Endothelial cell of umbilical vein (primary cell): ENCODE measurements around the gene DENND4A. TPM values are rescaled to one million over a fixed set of nuclear protein-coding genes. Genes with fewer than 3 reads are reported as not detected.

Experiments used
- BruUV-seq: library from RNA; stranded (reverse); fragments of 400-500 nt; replicated peaks from 2 replicates; lab custom pipeline; 2021; lab: Mats Ljungman, UMichigan
- CTCF ChIA-PET: fragments of 300-600, 350-600 bp; sonication (Branson Sonifier 250); formaldehyde crosslinking; loops from one replicate; lab custom pipeline; 2021; ENCODE audit warnings: antibody characterized with exemption, inconsistent platforms; lab: Charles Lee
- POLR2A ChIA-PET: fragments of 300-600, 350-600 bp; sonication (Branson Sonifier 250); formaldehyde crosslinking; loops from one replicate; lab custom pipeline; 2021; ENCODE audit warnings: antibody characterized with exemption, inconsistent platforms; lab: Charles Lee
- DNase-seq: peaks from one replicate; pipeline ENCODE4 v3.0.0-alpha.2; 2011; ENCODE audit warnings: low read depth, low spot score
- FAIRE-seq: peaks from 2 replicates; lab custom pipeline; 2011; peaks lifted over from hg19 to GRCh38; lab: Jason Lieb, UNC
- H2AFZ ChIP-seq: 2 replicates; pipeline ENCODE4 v1.6.0; 2012; ENCODE audit warnings: low read depth, low read length, control low read depth, inconsistent platforms
- H3K27ac ChIP-seq: 2 replicates; pipeline ENCODE4 v1.5.1; 2011; ENCODE audit warnings: low read depth, mild to moderate bottlenecking, control low read depth, low read length, moderate library complexity; ENCODE audit not compliant: insufficient read depth
- H3K27me3 ChIP-seq, 2 experiments: 2 replicates each; pipeline versions ENCODE4 v1.6.0 to v1.6.1; 2011; ENCODE audit warnings: low read length in 2 of 2, mixed read lengths in 1 of 2; ENCODE audit not compliant: control insufficient read depth in 2 of 2, insufficient read depth in 2 of 2
- H3K36me3 ChIP-seq, 2 experiments: 2 replicates in 1 of 2; 3 replicates in 1 of 2; pipeline ENCODE4 v1.5.1; 2011; ENCODE audit warnings: low read length in 2 of 2, mild to moderate bottlenecking in 1 of 2, moderate library complexity in 1 of 2; ENCODE audit not compliant: control insufficient read depth in 2 of 2, insufficient read depth in 2 of 2; ENCODE audit errors: extremely low read depth in 1 of 2
- H3K4me1 ChIP-seq: 3 replicates; pipeline ENCODE4 v1.5.1; 2011; ENCODE audit warnings: mild to moderate bottlenecking, low read length; ENCODE audit not compliant: control insufficient read depth, insufficient read depth; ENCODE audit errors: extremely low read depth
- H3K4me2 ChIP-seq: 2 replicates; pipeline ENCODE4 v1.6.1; 2011; ENCODE audit warnings: low read length, control low read depth, mixed read lengths; ENCODE audit not compliant: insufficient read depth
- H3K4me3 ChIP-seq, 3 experiments: fragments of 200-600 bp in 1 of 3; sonication (generic), shearing (Covaris generic) in 1 of 3; replicated peaks in 1 of 3; 2 replicates each; pipeline ENCODE4 v1.5.1; 2011 to 2016; ENCODE audit warnings: control low read depth in 3 of 3, low read length in 3 of 3, mild to moderate bottlenecking in 2 of 3, inconsistent platforms in 1 of 3, low read depth in 1 of 3, moderate library complexity in 1 of 3; ENCODE audit not compliant: insufficient read depth in 1 of 3
- H3K79me2 ChIP-seq: 2 replicates; pipeline ENCODE4 v1.6.0; 2012; ENCODE audit warnings: low read length, inconsistent platforms; ENCODE audit not compliant: control insufficient read depth, insufficient read depth
- H3K9ac ChIP-seq: replicated peaks from 2 replicates; pipeline ENCODE3; 2011; ENCODE audit warnings: low read length, control low read depth; ENCODE audit not compliant: insufficient read depth; ENCODE audit errors: extremely low read depth
- H3K9me1 ChIP-seq: replicated peaks from 3 replicates; pipeline ENCODE4 v1.6.0; 2011; ENCODE audit warnings: mild to moderate bottlenecking, low read length; ENCODE audit not compliant: control insufficient read depth, insufficient read depth; ENCODE audit errors: extremely low read depth
- H3K9me3 ChIP-seq: replicated peaks from 2 replicates; pipeline ENCODE4 v1.5.1; 2012; ENCODE audit warnings: low read length, inconsistent platforms; ENCODE audit not compliant: control insufficient read depth, insufficient read depth
- H4K20me1 ChIP-seq: replicated peaks from 2 replicates; pipeline ENCODE3; 2011; ENCODE audit warnings: mild to moderate bottlenecking, low read length; ENCODE audit not compliant: control insufficient read depth, insufficient read depth; ENCODE audit errors: extremely low read depth
- CTCF ChIP-seq, 2 donors: IDR thresholded peaks; 1 replicate in 1 of 2; 2 replicates in 1 of 2; pipeline ENCODE4 v1.5.1; 2011; ENCODE audit warnings: low read length in 2 of 2, mild to moderate bottlenecking in 2 of 2, moderate library complexity in 2 of 2, control low read depth in 1 of 2, inconsistent platforms in 1 of 2, low read depth in 1 of 2; ENCODE audit not compliant: insufficient read depth in 1 of 2; ENCODE audit errors: extremely low read depth in 1 of 2
- EZH2 ChIP-seq: IDR thresholded peaks from 2 replicates; pipeline ENCODE4 v1.6.1; 2012; ENCODE audit warnings: borderline replicate concordance, low read depth, mild to moderate bottlenecking, moderate library complexity, low read length, inconsistent platforms; ENCODE audit not compliant: severe bottlenecking
- FOS ChIP-seq: IDR thresholded peaks from 2 replicates; pipeline ENCODE4 v1.6.1; 2011; ENCODE audit warnings: mild to moderate bottlenecking, low read length, moderate library complexity, borderline replicate concordance; ENCODE audit not compliant: insufficient read depth
- GATA2 ChIP-seq: IDR thresholded peaks from 2 replicates; pipeline ENCODE4 v1.7.0; 2011; ENCODE audit warnings: low read depth, mild to moderate bottlenecking, moderate library complexity, mixed read lengths, low read length; ENCODE audit not compliant: insufficient read length, insufficient read depth
- JUN ChIP-seq: IDR thresholded peaks from 2 replicates; pipeline ENCODE4 v1.6.1; 2011; ENCODE audit warnings: borderline replicate concordance, low read depth; ENCODE audit not compliant: insufficient read length, insufficient read depth
- MAX ChIP-seq: IDR thresholded peaks from 2 replicates; pipeline ENCODE4 v1.6.1; 2011; ENCODE audit not compliant: insufficient read depth, insufficient read length
- MYC ChIP-seq: IDR thresholded peaks from one replicate; pipeline ENCODE4 v1.6.1; 2011; ENCODE audit warnings: mild to moderate bottlenecking, low read depth, low read length
- POLR2A ChIP-seq: IDR thresholded peaks from 2 replicates; pipeline ENCODE4 v1.6.1; 2012; ENCODE audit warnings: low read depth, mild to moderate bottlenecking, control low read depth, low read length
- POLR2AphosphoS5 ChIP-seq: IDR thresholded peaks from 2 replicates; pipeline ENCODE4 v1.6.1; 2012; ENCODE audit warnings: low read depth, mild to moderate bottlenecking, control low read depth, low read length, moderate library complexity; ENCODE audit not compliant: insufficient read depth
- dilution Hi-C: fragments of 300-500 bp; cut with MboI; formaldehyde crosslinking; loops from one replicate; pipeline ENCODE4 v1.15.0; 2019; ENCODE audit warnings: low sequenced_read_pairs; ENCODE audit not compliant: extremely low pct_ligation_motif_present
- intact Hi-C: fragments of 100-400 bp; cut with micrococcal nuclease; formaldehyde crosslinking; loops from one replicate; pipeline ENCODE4 v1.10.0; 2022
- polyA plus RNA-seq, 4 experiments: library from polyadenylated mRNA; depleted of rRNA in 3 of 4; stranded (reverse) in 3 of 4; unstranded in 1 of 4; fragments of >200 nt; gene quantifications; 2 replicates each; pipeline versions ENCODE4 v1.2.1 to v1.2.3, GENCODE V29; 2011 to 2012; ENCODE audit warnings: missing spikeins in 1 of 4
- total RNA-seq: library from RNA; stranded (reverse); gene quantifications from 2 replicates; pipeline ENCODE4 v1.2.3, GENCODE V29; 2021

Gene DENND4A
- total and polyA plus RNA-seq, 2 donors (not counting 3 experiments of a cell fraction or from before 2014, with no cell fraction given), result 5.7 to 22.2 TPM

- POLR2A ChIA-PET, result interaction anchor here (0.6 kb wide), 1 partner anchor 86 kb away, joined by 8 read pairs; no protein-coding TSS in a partner anchor
- Histone ChIP-seq H3K27me3 (no peaks in the 10 kb centered on the region), H3K79me2 (no peaks in the 10 kb centered on the region), H3K4me2 (no peak overlapping the region), H3K4me3 (no peak overlapping the region), H2AFZ (no peak overlapping the region), H3K27ac (no peak overlapping the region), H3K36me3 (no peaks in the 10 kb centered on the region), H3K9me1 (no peaks in the 10 kb centered on the region), H3K9ac (no peak overlapping the region), H3K4me1 (no peaks in the 10 kb centered on the region), H4K20me1 (peaks cover 2% of the 10 kb centered on the region), H3K9me3 (no peaks in the 10 kb centered on the region)
- DNase-seq (no peak), FAIRE-seq (no peak)
- dilution Hi-C loops, result no loop called here
- intact Hi-C loops, result no loop called here
- no TSS peak for BruUV-seq
- CTCF ChIA-PET, result no interaction called here
- TF ChIP-seq POLR2AphosphoS5 (no peak), POLR2A (no peak), GATA2 (no peak), EZH2 (no peak), FOS (no peak), JUN (no peak), MAX (no peak), MYC (no peak), CTCF (IDR thresholded peaks at IDR 0.05; ENCODE audit: extremely low read depth in 1 of 2, insufficient read depth in 1 of 2, low read depth in 1 of 2, low read length in 2 of 2) (no peak)
Measured at GRCh38 chr15:65751431-65751830, 40.7 kb downstream of the DENND4A start.
